Occipital lobe (tissue), 3 donors: ENCODE results near the gene SMPD3. TPM values are rescaled to one million over a fixed set of nuclear protein-coding genes. Genes with fewer than 3 reads are reported as not detected.

ENCODE experiments used
- DNase-seq: peaks from one replicate; lab custom pipeline; 2025; lab: John Stamatoyannopoulos, UW
- small RNA-seq: library from RNA; depleted of rRNA; stranded (forward); fragments of <200 nt; gene quantifications from one replicate; pipeline ENCODE3, GENCODE V24; 2014
- total RNA-seq: library from RNA; depleted of rRNA; stranded (reverse); fragments of >200 nt; gene quantifications from one replicate; pipeline ENCODE4 v1.2.3, GENCODE V29; 2014

The SMPD3 gene
- total RNA-seq, 1 donor from 2014 or later, result 67.2 TPM

DNA sequence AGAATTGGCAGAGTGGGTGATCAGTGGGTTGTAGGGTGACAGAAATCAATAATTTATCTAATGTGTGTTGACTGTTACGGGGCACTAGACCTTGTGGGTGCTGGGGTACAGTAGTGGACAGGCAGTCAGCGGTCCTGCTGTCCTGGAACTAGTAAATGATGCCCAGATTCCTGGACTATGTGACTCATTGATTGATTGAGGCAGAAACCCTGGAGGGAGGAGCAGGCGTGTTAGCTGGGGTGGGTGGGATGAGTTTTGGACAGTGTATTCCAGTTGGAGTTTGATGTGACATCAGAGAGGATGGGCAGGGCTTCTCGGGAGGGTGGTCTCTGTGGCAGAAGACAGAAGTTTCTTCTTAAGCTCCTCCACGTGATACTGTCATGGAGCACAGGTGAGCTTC, 113.1 kb downstream of the SMPD3 start:
- DNase-seq, result no peak

DNA sequence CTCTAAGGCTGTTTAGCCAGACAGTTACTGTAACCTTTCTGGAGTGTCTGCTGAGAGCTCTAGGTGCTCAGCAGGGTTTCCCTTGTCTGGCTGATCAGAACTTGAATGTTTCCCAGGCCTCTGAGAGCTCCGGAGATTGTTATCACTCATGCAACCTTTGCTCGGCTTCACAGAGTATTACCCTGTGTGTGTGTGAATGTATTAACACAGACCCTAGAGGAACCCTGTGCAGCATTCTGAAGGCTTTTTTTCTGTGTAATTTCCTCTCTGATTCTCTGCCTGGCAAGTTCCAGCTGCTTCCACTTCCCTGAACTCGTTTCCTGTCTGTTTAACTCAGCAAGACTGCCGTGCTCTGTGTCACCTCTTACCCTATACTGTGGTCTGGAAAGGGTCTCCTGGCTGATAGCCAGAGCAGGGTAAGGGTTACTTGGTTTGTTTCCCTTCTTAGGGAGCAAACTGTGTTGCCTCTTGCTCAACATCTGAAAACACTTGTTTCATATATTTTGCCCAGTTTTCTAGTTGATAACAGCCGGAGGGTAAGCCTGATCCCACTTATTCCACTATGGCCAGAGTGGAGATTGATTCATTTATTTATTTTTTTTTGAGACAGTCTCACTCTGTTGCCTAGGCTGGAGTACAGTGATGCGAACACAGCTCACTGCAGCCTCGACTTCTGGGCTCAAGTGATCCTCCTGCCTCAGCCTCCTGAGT, 115.7 kb downstream of the SMPD3 start:
- no peak for DNase-seq

DNA sequence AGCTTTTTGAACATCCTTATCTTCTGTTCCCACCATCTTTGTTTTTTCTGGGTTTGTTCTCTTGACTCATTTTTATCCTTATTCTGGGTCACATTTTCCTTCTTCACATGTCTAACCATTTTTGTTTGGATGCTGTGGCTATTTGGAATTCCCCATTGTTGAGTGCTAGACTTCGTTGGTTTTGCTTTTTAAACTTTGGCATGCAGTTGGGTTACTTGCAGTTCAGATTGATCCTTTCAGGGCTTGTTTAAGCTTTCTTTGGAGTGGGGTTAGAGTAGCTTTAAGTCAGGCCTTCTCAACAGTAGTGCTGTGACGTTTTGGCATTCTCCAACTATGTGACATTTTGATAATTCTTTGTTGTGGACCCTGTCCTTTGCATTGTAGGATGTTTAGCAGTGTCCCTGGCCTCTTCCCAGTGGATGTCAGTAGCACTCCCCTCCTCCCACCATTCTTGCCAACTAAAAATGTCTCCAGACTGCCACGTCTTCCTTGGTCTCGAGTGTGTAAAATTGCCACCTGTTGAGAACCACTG, 116.4 kb downstream of the SMPD3 start:
- DNase-seq, result no peak

- no peak for DNase-seq
Observed at GRCh38 chr16:68328860-68329390, 119.4 kb downstream of the SMPD3 start.

DNA sequence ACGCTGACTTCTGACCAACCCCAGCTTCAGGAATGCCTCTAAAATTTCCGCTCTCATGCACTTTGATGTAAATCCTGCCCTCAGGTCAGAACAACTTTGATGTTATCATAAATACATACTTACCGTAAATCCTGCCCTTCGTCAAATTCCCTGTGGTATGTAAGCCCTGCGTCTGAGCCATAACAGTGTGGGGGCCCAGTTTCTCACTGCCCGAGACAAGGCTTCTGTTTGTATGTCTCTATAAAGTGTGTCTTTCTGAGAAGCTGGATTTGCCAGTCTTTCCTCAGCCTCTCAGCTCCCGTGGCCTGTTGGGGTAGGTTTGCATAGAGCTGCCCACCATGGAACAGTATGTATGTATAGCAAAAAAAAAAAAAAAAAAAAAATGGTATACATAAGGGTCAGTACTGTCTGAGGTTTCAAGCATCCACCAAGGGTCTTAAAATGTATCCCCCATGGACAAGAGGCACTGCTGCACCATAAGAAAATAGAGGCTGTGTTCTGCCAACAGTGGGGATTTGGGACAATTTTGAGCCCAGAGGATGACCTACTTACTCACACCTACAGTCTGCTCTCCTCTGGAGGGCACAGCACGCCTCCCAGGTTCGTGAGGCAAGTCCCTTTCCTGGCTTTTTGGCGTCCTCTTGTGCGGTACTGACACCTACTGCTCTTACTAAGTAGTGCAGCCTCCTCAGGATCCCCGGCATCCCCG, 120.0 kb downstream of the SMPD3 start:
- peak; percentile 67 for DNase-seq

DNA sequence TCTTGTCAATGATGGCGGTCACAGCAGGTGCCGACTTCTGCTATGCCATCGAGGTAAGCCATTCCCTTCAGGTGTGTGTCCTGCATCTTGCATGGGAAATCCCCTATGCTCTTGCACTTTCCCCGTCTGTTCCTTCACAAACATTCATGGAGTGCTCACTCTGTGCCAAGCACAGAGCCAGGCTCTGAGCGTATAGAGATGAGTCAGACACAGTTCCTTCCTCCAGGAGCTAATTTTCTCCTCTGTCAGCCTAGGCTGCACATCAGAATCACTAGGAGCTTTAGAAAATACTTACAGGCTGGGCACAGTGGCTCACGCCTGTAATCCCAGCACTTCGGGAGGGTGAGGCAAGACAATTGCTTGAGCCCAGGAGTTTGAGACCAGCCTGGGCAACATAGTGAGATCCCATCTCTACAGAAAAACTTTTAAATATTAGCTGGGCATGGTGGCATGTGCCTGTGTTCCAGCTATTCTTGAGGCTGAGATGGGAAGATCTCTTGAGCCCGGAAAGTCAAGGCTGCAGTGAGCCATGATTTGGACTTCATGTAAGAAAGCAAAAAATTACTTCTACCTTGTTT, 123.4 kb downstream of the SMPD3 start:
- DNase-seq, result no peak

GRCh38 chr16:68324336-68324735, 124.0 kb downstream of the SMPD3 start:
- no peak for DNase-seq

- DNase-seq, result no peak
Observed at GRCh38 chr16:68319185-68319908, 129.0 kb downstream of the SMPD3 start.

GRCh38 chr16:68313116-68313515, 135.2 kb downstream of the SMPD3 start:
- no peak for DNase-seq

GRCh38 chr16:68310774-68311511, 137.4 kb downstream of the SMPD3 start, which contains the start of the genes PRMT7 and SLC7A6OS:
Gene PRMT7 (plus strand): TSS chr16:68311019. CDS start chr16:68315980, 4,961 bp downstream.
Gene SLC7A6OS (minus strand): TSS chr16:68310946. CDS start chr16:68310926, 20 bp downstream.
- DNase-seq, result peak; percentile 86

DNA sequence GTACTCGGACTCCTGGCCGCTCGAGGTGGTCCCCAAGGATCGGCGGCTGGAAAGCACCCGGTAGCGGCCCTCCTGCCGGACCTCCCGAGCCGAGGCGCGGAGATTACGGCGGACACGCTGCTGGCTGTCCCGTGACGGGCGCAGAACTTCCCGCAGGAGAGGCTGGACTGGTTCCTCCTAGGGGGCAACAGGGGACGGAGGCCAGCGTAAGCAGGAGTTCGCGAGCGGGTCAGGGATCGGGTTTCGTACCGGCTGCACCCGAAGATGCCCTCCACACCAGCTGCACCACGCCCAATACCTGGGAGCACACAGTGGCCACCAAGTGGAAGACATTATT, 137.9 kb downstream of the SMPD3 start:
- no peak for DNase-seq

- DNase-seq, result no peak
Observed at GRCh38 chr16:68309799-68310198, 138.5 kb downstream of the SMPD3 start.

Small RNAs within 50 kb of the gene (small RNA-seq; reads per million reads assigned to genes)
- gene RF00019 (not detected), gene RNU4-30P (not detected)

Other genes starting within 250 kb of the SMPD3 start
- not detected for gene ESRP2, start 212.4 kb downstream of the SMPD3 start, total RNA-seq
- gene PLA2G15, start 203.1 kb downstream of the SMPD3 start, total RNA-seq, result 17.3 TPM
- gene SLC7A6, start 184.0 kb downstream of the SMPD3 start, total RNA-seq, result 20.1 TPM
- 12.8 TPM for gene SLC7A6OS, start 137.6 kb downstream of the SMPD3 start, total RNA-seq
- gene PRMT7, start 137.5 kb downstream of the SMPD3 start, total RNA-seq, result 44.0 TPM
- 89.4 TPM for gene ZFP90, start 90.8 kb upstream of the SMPD3 start, total RNA-seq
- gene CDH3, start 196.8 kb upstream of the SMPD3 start, total RNA-seq, result 7.5 TPM